Mucosa of rectum (tissue), 2 donors: ENCODE data around the gene RASAL2.
"Not testable (repeated sequence)": the region's sequence is repeated elsewhere in the genome, so short reads cannot be mapped to it uniquely, and the experiment has no call there.

Experiments
- H3K27ac ChIP-seq, 2 donors: one replicate each; pipeline ENCODE4 v1.7.0; 2013; ENCODE audit warnings: inconsistent platforms in 2 of 2, low read depth in 2 of 2, low read length in 2 of 2
- H3K27me3 ChIP-seq, 2 donors: one replicate each; pipeline ENCODE4 v1.7.0; 2013; ENCODE audit warnings: low read length in 2 of 2; ENCODE audit not compliant: control insufficient read depth in 2 of 2, insufficient read depth in 2 of 2
- H3K36me3 ChIP-seq, 2 donors: one replicate each; pipeline ENCODE4 v1.7.0; 2013; ENCODE audit warnings: low read length in 2 of 2; ENCODE audit not compliant: control insufficient read depth in 2 of 2, insufficient read depth in 2 of 2
- H3K4me1 ChIP-seq, 2 donors: one replicate each; pipeline ENCODE4 v1.7.0; 2013; ENCODE audit warnings: low read length in 2 of 2, mild to moderate bottlenecking in 1 of 2; ENCODE audit not compliant: control insufficient read depth in 2 of 2, insufficient read depth in 2 of 2
- H3K4me3 ChIP-seq, 2 donors: one replicate each; pipeline ENCODE4 v1.7.0; 2013; ENCODE audit warnings: low read length in 2 of 2
- H3K9ac ChIP-seq, 2 donors: one replicate each; pipeline ENCODE4 v1.7.0; 2013; ENCODE audit warnings: low read length in 2 of 2, low read depth in 1 of 2, mild to moderate bottlenecking in 1 of 2
- H3K9me3 ChIP-seq, 2 donors: one replicate each; pipeline ENCODE4 v1.7.0; 2013; ENCODE audit warnings: low read length in 2 of 2; ENCODE audit not compliant: control insufficient read depth in 2 of 2
- donor health status: healthy.
- donor health status: Normal muscosa, but diverticular disease.

RASAL2 gene

DNA sequence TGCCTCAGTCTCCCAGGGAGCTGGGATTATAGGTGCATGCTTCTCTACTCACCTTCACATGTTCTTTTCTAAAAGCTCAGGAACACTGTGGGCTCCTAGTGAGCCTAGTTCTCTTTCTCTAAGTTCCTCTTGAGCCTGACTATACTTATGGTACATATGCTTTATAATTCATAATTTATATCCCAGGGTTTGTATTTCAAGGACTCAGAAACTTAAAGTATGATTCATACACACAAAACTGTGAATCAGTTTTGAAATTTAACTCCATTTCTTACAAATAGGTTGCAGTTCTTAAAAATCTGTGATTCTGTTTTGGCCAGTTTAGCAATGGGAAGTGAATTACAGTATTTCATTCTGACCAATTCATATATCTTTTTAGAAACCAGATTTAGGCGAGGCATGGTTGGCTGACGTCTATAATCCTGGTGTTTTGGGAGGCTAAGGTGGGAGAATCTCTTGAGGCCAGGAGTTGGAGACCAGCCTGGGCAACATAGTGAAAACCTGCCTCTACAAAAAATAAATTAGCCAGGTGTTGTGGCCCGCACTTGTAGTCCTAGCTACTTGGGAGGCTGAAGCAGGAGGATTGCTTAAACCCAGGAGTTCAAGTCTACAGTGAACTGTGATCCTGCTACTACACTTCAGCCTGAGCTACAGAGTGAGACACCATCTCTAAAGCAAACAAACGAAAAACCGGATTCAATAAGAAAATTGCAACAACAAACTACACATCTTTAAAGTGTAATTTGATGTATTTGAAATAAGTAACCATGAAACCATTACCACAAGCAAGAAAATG, 15.6 kb downstream of the RASAL2 start:
- H3K4me3 ChIP-seq: no peak overlapping the region
- no peaks in the 10 kb centered on the region for H3K27me3 ChIP-seq
- no peak overlapping the region for H3K27ac ChIP-seq
- H3K9ac ChIP-seq: no peak overlapping the region
- no peaks in the 10 kb centered on the region for H3K9me3 ChIP-seq
- H3K36me3 ChIP-seq: no peaks in the 10 kb centered on the region
- H3K4me1 ChIP-seq: no peaks in the 10 kb centered on the region

DNA sequence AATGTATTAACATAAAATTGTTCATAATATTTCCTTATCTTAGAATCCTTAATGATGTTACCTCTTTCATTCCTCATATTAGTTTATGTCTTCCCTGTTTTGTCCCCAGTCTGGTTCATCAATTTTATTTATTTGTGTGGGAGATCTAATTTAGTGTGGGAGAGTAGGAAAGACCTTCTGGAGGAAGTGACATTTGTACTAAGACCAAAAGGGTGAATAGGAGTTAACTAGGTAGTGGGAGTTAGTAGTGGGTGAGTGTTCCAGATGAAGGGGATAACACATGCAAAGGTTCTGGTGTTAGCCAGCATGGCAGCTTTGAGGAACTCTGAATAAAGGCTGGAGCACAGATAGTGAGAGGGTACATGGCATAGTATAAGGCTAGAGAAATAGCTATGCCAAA, 21.4 kb downstream of the RASAL2 start:
- Histone ChIP-seq H3K4me1 (no peaks in the 10 kb centered on the region), H3K9ac (no peak overlapping the region), H3K36me3 (no peaks in the 10 kb centered on the region), H3K27me3 (no peaks in the 10 kb centered on the region), H3K9me3 (no peaks in the 10 kb centered on the region), H3K27ac (no peak overlapping the region), H3K4me3 (no peak overlapping the region)

DNA sequence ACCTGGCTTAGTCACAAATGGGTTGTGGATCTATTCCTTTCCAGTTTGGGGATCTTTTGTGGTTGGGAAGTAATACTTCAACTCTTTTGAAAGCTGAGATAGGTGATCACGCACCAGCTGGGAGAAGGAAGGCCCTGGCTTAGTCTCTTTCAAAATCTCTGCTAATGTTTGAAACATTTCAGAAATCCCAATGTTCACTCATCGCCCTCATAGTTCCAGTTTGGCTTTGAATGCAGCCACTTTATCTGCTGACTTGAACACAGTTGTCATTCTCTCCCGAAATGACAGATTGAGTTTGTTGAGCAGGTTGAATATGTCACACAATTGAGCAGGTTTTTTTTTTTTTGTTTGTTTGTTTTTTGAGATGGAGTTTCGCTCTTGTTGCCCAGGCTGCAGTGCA, 24.6 kb downstream of the RASAL2 start:
- Histone ChIP-seq H3K27me3 (no peaks in the 10 kb centered on the region), H3K4me3 (no peak overlapping the region), H3K36me3 (no peaks in the 10 kb centered on the region), H3K27ac (no peak overlapping the region), H3K4me1 (no peaks in the 10 kb centered on the region), H3K9me3 (no peaks in the 10 kb centered on the region), H3K9ac (no peak overlapping the region)

DNA sequence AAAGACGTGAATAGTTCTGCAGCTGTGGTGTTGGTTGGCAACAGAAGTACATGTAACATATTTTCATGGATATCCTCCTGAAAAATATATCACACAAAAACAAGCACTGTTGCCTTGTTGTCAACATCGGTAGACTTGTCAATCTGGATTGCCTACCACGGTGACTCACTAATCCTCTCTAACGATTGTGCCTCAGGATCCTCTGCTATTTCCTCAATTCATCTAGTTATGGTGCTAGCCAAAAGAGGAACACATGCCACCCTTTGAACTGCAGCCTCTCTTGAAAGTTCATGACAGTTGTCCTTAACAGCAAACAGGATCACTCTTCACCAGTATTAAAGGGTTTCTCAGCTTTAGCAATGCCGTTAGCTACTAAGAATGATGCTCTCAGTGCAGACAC, 25.7 kb downstream of the RASAL2 start:
- Histone ChIP-seq H3K9ac (no peak overlapping the region), H3K4me3 (no peak overlapping the region), H3K4me1 (no peaks in the 10 kb centered on the region), H3K27me3 (no peaks in the 10 kb centered on the region), H3K9me3 (no peaks in the 10 kb centered on the region), H3K36me3 (no peaks in the 10 kb centered on the region), H3K27ac (no peak overlapping the region)

DNA sequence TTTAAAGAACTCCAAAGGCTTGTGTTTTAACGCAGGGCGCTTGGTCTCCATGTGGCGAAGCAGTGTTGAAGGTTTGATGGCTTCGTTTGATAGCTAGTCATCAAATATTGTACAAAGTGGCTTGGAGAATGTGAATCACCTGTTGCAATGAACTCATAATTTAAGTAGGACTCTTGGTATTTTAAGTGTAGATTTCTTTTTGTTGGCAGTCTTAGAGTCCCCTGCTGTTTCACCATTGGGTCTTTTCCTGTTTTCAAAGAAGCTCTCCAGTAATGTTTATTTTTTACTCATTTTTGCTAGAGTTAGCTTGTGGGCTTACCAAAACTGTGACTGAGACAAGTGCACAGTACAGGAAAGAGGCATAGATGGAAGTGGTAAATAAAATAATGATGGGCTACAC, 26.2 kb downstream of the RASAL2 start:
- no peak overlapping the region for H3K9ac ChIP-seq
- no peaks in the 10 kb centered on the region for H3K9me3 ChIP-seq
- no peaks in the 10 kb centered on the region for H3K4me1 ChIP-seq
- no peak overlapping the region for H3K4me3 ChIP-seq
- H3K27me3 ChIP-seq: no peaks in the 10 kb centered on the region
- H3K27ac ChIP-seq: no peak overlapping the region
- H3K36me3 ChIP-seq: no peaks in the 10 kb centered on the region

DNA sequence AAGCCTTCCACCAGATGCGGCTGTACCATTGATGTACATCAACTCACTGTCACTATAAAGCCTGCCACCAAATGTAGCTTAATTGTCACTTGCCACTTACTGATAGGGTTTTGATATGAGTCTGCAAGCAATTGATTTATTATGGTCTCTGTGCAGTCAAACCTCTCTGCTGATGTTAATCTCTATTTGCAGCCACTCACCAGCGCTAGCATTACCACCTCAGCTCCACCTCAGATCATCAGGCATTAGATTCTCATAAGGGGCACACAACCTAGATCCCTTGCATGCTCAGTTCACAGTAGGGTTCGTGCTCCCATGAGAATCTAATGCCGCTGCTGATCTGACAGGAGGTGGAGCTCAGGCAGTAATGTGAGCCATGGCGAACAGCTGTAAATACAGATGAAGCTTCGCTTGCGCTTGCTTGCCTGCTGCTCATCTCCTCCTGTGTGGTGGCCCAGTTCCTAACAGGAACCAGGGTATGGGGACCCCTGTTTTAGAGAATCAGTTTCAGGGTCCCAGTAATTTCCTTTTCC, 26.7 kb downstream of the RASAL2 start:
- not testable (repeated sequence) for H3K27ac ChIP-seq, H3K4me3 ChIP-seq, H3K4me1 ChIP-seq, H3K9ac ChIP-seq, H3K9me3 ChIP-seq, H3K36me3 ChIP-seq, H3K27me3 ChIP-seq

DNA sequence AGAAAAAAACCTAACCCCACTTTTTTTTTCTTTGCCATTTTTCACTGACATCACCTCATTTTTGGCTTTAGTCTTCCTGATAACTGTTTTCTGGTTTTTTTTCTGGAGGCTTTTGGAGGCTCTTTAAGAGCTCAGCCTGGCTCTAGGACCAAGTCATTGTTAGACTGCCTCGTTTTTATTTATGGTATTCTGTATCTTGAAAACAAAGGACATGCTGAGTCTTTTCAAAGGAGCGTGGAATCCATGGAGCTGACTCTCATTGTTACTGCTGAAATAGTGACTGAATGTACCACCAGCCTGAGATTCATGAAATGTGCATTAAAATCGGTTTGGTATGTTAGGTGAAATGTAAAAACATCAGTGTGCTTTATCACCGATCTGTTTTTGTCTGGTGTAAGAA, 28.0 kb downstream of the RASAL2 start:
- Histone ChIP-seq H3K4me3 (no peak overlapping the region), H3K27ac (no peak overlapping the region)

DNA sequence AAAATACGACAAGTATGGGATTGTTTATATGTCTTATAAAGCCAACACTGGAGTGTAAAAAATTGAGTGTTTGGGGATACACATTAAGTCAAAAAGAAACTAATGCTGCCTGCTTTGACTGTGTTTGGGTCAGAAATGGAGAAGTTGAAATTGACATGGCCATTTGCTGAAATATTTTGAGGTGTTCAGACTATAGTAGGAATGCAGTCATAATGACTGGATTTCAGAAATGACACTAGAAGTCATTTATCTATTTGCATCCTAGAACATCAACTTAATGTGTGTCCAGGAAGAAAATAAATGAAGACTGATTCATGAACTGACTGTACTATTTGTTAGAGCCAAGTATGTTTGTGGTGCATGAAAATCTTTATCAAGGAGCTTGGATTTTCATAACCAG, 28.4 kb downstream of the RASAL2 start:
- H3K4me3 ChIP-seq: no peak overlapping the region
- H3K4me1 ChIP-seq: peaks cover 0 to 8% of the 10 kb centered on the region in 2 donors
- H3K36me3 ChIP-seq: no peaks in the 10 kb centered on the region
- no peaks in the 10 kb centered on the region for H3K27me3 ChIP-seq
- no peaks in the 10 kb centered on the region for H3K9me3 ChIP-seq
- no peak overlapping the region for H3K27ac ChIP-seq
- no peak overlapping the region for H3K9ac ChIP-seq

More for the DNA sequence above, 28.0 kb downstream of the RASAL2 start:
- H3K9ac ChIP-seq: no peak overlapping the region
- no peaks in the 10 kb centered on the region for H3K27me3 ChIP-seq
- H3K9me3 ChIP-seq: no peaks in the 10 kb centered on the region
- peaks cover 0 to 6% of the 10 kb centered on the region in 2 donors for H3K4me1 ChIP-seq
- no peaks in the 10 kb centered on the region for H3K36me3 ChIP-seq

DNA sequence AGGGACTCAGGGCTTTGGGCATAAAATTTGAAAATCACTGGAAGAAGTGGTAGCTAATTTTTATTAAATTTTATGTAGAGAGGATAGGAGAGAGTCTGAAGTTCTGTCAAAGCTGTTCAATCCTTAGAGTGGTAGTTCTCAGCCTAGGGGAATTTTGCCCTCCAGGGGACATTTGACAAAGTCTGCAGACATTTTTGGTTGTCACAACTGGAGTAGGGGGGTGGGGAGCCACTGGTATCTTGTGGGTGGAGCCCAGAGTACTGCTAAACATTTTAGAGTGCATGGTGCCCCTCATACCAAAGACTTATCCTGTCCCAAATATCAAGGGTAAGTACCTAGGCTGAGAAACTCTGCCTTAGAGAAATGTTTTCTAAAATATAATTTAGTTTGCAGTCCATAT, 30.2 kb downstream of the RASAL2 start:
- no peaks in the 10 kb centered on the region for H3K9me3 ChIP-seq
- no peak overlapping the region for H3K27ac ChIP-seq
- peaks cover 0 to 8% of the 10 kb centered on the region in 2 donors for H3K4me1 ChIP-seq
- no peak overlapping the region for H3K4me3 ChIP-seq
- no peak overlapping the region for H3K9ac ChIP-seq
- no peaks in the 10 kb centered on the region for H3K27me3 ChIP-seq
- no peaks in the 10 kb centered on the region for H3K36me3 ChIP-seq

DNA sequence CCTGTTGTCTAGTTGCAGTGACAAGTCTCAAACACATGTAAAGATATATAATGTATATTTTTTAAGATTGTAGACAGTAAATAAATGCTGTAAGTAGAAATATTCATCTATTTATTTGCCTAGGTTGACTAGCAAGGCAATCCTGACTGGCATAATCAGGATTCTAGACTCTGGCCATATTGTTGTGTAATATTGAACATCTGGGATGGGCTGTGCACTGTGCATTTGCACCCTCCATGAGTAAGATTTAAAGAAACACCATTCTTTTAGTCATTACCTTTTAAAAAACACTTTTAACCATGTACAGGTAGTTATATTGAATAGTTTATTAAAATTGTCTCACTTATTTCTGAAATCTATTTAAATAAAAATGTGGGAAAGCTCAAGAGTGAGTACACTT, 32.4 kb downstream of the RASAL2 start:
- Histone ChIP-seq H3K27me3 (no peaks in the 10 kb centered on the region), H3K27ac (peak overlapping the region in 1 of 2 donors; percentile 48), H3K4me1 (peaks cover 0 to 8% of the 10 kb centered on the region in 2 donors), H3K9me3 (no peaks in the 10 kb centered on the region), H3K4me3 (no peak overlapping the region), H3K36me3 (no peaks in the 10 kb centered on the region), H3K9ac (no peak overlapping the region)
